ENCODE data around the gene VAX1. TPM values are rescaled to one million over a fixed set of nuclear protein-coding genes. Genes with fewer than 3 reads are reported as not detected.

The VAX1 gene
- total RNA-seq, 1 experiment from 2014 or later, result 74.4 TPM

GRCh38 chr10:117162093-117163060 is 24.3 kb upstream of the VAX1 start:
- TSS peak; percentile 17 for BruUV-seq (replicated peaks)
- no peak for TF ChIP-seq EZH2 (IDR thresholded peaks at IDR 0.05; ENCODE audit: borderline replicate concordance, low read depth, low read length, poor library complexity, severe bottlenecking)
- H3K36me3 ChIP-seq (ENCODE audit: insufficient read depth, low read length, poor library complexity, severe bottlenecking), result no peaks in the 10 kb centered on the region
- ChIA-PET CTCF (no interaction called here), POLR2A (ENCODE audit: low non-redundant PET) (interaction anchor here (0.6 kb wide), 2 partner anchors 13 to 31 kb away, joined by 3 to 4 read pairs; no protein-coding TSS in a partner anchor)
- intact Hi-C loops (cut with micrococcal nuclease; ENCODE audit: unreplicated experiment), result loop anchor here (2.0 kb wide), 1 partner anchor 24 kb away; the partner anchor contains the start of gene VAX1
- H3K4me3 ChIP-seq (ENCODE audit: low read depth, low read length, poor library complexity, severe bottlenecking), result peak overlapping the region; percentile 55
- no peaks in the 10 kb centered on the region for H3K9me3 ChIP-seq (ENCODE audit: low read depth, low read length, poor library complexity, severe bottlenecking)
- peak overlapping the region; percentile 73 for H3K27ac ChIP-seq (ENCODE audit: low read depth, low read length, poor library complexity, severe bottlenecking)
- DNase-seq (ENCODE audit: low spot score), result peak; percentile 52
- H3K4me1 ChIP-seq (ENCODE audit: insufficient read depth, low read length, poor library complexity, severe bottlenecking), result peaks cover 58% of the 10 kb centered on the region
- no peaks in the 10 kb centered on the region for H3K27me3 ChIP-seq (replicated peaks; ENCODE audit: insufficient read depth, low read depth, low read length, poor library complexity)

- no peaks in the 10 kb centered on the region for H3K9me3 ChIP-seq (ENCODE audit: low read depth, low read length, poor library complexity, severe bottlenecking)
- TF ChIP-seq CTCF (conservative IDR thresholded peaks at IDR 0.05; ENCODE audit: low read depth, low read length) (no peak), EZH2 (IDR thresholded peaks at IDR 0.05; ENCODE audit: borderline replicate concordance, low read depth, low read length, poor library complexity, severe bottlenecking) (no peak)
- H3K27me3 ChIP-seq (replicated peaks; ENCODE audit: insufficient read depth, low read depth, low read length, poor library complexity), result no peaks in the 10 kb centered on the region
- ChIA-PET CTCF (no interaction called here), POLR2A (ENCODE audit: low non-redundant PET) (no interaction called here)
- H3K4me3 ChIP-seq (ENCODE audit: low read depth, low read length, poor library complexity, severe bottlenecking), result peak overlapping the region; percentile 55
- no peaks in the 10 kb centered on the region for H3K36me3 ChIP-seq (ENCODE audit: insufficient read depth, low read length, poor library complexity, severe bottlenecking)
- no peak overlapping the region for H3K27ac ChIP-seq (ENCODE audit: low read depth, low read length, poor library complexity, severe bottlenecking)
- BruUV-seq (replicated peaks), result no TSS peak
- DNase-seq (ENCODE audit: low spot score), result no peak
- intact Hi-C loops (cut with micrococcal nuclease; ENCODE audit: unreplicated experiment), result loop anchor here (2.0 kb wide), 1 partner anchor 23 kb away; the partner anchor contains the start of gene VAX1
- peaks cover 55% of the 10 kb centered on the region for H3K4me1 ChIP-seq (ENCODE audit: insufficient read depth, low read length, poor library complexity, severe bottlenecking)
Measured at GRCh38 chr10:117161386-117162033, 23.4 kb upstream of the VAX1 start.

GRCh38 chr10:117160567-117160966 is 22.5 kb upstream of the VAX1 start:
- no peak for DNase-seq (ENCODE audit: low spot score)
- CTCF ChIA-PET, result no interaction called here
- no peaks in the 10 kb centered on the region for H3K9me3 ChIP-seq (ENCODE audit: low read depth, low read length, poor library complexity, severe bottlenecking)
- no peak overlapping the region for H3K27ac ChIP-seq (ENCODE audit: low read depth, low read length, poor library complexity, severe bottlenecking)
- no peaks in the 10 kb centered on the region for H3K27me3 ChIP-seq (replicated peaks; ENCODE audit: insufficient read depth, low read depth, low read length, poor library complexity)
- BruUV-seq (replicated peaks), result no TSS peak
- POLR2A ChIA-PET (ENCODE audit: low non-redundant PET), result no interaction called here
- H3K4me1 ChIP-seq (ENCODE audit: insufficient read depth, low read length, poor library complexity, severe bottlenecking), result peaks cover 47% of the 10 kb centered on the region
- H3K4me3 ChIP-seq (ENCODE audit: low read depth, low read length, poor library complexity, severe bottlenecking), result no peak overlapping the region
- TF ChIP-seq EZH2 (IDR thresholded peaks at IDR 0.05; ENCODE audit: borderline replicate concordance, low read depth, low read length, poor library complexity, severe bottlenecking), result no peak
- no peak for TF ChIP-seq CTCF (conservative IDR thresholded peaks at IDR 0.05; ENCODE audit: low read depth, low read length)
- H3K36me3 ChIP-seq (ENCODE audit: insufficient read depth, low read length, poor library complexity, severe bottlenecking), result no peaks in the 10 kb centered on the region
- intact Hi-C loops (cut with micrococcal nuclease; ENCODE audit: unreplicated experiment), result no loop called here

Data from A673 (cell line).